H1 (cell line): Measurements from ENCODE around the gene CERS3. TPM values are rescaled to one million over a fixed set of nuclear protein-coding genes. Genes with fewer than 3 reads are reported as not detected.

Experiments
- CTCF ChIA-PET: fragments of 300-600 bp; sonication (Branson Sonifier 250); formaldehyde crosslinking; loops from one replicate; lab custom pipeline; 2021; ENCODE audit not compliant: partially characterized antibody; lab: Charles Lee
- POLR2A ChIA-PET: fragments of 300-600 bp; sonication (Branson Sonifier 250); formaldehyde crosslinking; loops from one replicate; lab custom pipeline; 2021; ENCODE audit warnings: inconsistent platforms; ENCODE audit not compliant: partially characterized antibody; lab: Charles Lee
- DNase-seq, 2 experiments: peaks; one replicate each; pipeline versions ENCODE4 v3.0.0 to v3.0.0-alpha.2; 2010 to 2022; ENCODE audit warnings: low spot score in 2 of 2, low read depth in 1 of 2, mixed read lengths in 1 of 2
- FAIRE-seq: peaks from 2 replicates; lab custom pipeline; 2011; peaks lifted over from hg19 to GRCh38; lab: Jason Lieb, UNC
- H2AFZ ChIP-seq: 2 replicates; pipeline ENCODE4 v1.8.1; 2012; ENCODE audit warnings: low read length, inconsistent platforms
- H2AK5ac ChIP-seq: 2 replicates; pipeline ENCODE4 v1.6.1; 2013; ENCODE audit warnings: low read depth, low read length
- H2BK120ac ChIP-seq: replicated peaks from 2 replicates; pipeline ENCODE3; 2013; ENCODE audit warnings: low read depth, low read length, inconsistent platforms
- H2BK12ac ChIP-seq: 2 replicates; pipeline ENCODE4 v1.6.1; 2013; ENCODE audit warnings: low read depth, low read length
- H2BK15ac ChIP-seq: 2 replicates; pipeline ENCODE4 v1.6.1; 2013; ENCODE audit warnings: low read length
- H2BK20ac ChIP-seq: 2 replicates; pipeline ENCODE4 v1.6.1; 2013; ENCODE audit warnings: low read length
- H2BK5ac ChIP-seq: 2 replicates; pipeline ENCODE4 v1.6.1; 2013; ENCODE audit warnings: low read depth, low read length
- H3K14ac ChIP-seq: 2 replicates; pipeline ENCODE4 v1.6.1; 2013; ENCODE audit warnings: inconsistent platforms; ENCODE audit not compliant: insufficient read length
- H3K18ac ChIP-seq: 2 replicates; pipeline ENCODE4 v1.6.1; 2013; ENCODE audit warnings: low read length; ENCODE audit errors: extremely low read depth
- H3K23ac ChIP-seq: 2 replicates; pipeline ENCODE4 v1.6.1; 2013; ENCODE audit warnings: inconsistent platforms; ENCODE audit not compliant: insufficient read length
- H3K23me2 ChIP-seq: 2 replicates; pipeline ENCODE4 v1.6.1; 2013; ENCODE audit warnings: low read depth, low read length
- H3K27ac ChIP-seq: 2 replicates; pipeline ENCODE4 v1.6.1; 2011; ENCODE audit warnings: low read depth, low read length, inconsistent platforms
- H3K27me3 ChIP-seq, 4 experiments: replicated peaks in 1 of 4; 1 replicate in 1 of 4; 2 replicates in 3 of 4; pipeline versions ENCODE4 v1.6.1 to v1.8.1; 2011 to 2013; ENCODE audit warnings: low read length in 3 of 4, mild to moderate bottlenecking in 3 of 4, inconsistent platforms in 2 of 4, mixed read lengths in 2 of 4, moderate library complexity in 1 of 4; ENCODE audit not compliant: control insufficient read depth in 3 of 4, insufficient read depth in 3 of 4; ENCODE audit errors: extremely low read depth in 1 of 4
- H3K36me3 ChIP-seq, 4 experiments: 2 replicates each; pipeline versions ENCODE4 v1.6.1 to v1.8.1; 2011 to 2013; ENCODE audit warnings: mild to moderate bottlenecking in 4 of 4, low read length in 3 of 4, moderate library complexity in 2 of 4, control low read depth in 1 of 4, inconsistent platforms in 1 of 4; ENCODE audit not compliant: insufficient read depth in 4 of 4, control insufficient read depth in 2 of 4
- H3K4ac ChIP-seq: replicated peaks from 2 replicates; pipeline ENCODE3; 2013; ENCODE audit warnings: low read length, low read depth, mixed read lengths, inconsistent platforms; ENCODE audit not compliant: insufficient read length
- H3K4me1 ChIP-seq, 4 experiments: replicated peaks in 1 of 4; 1 replicate in 1 of 4; 2 replicates in 3 of 4; pipeline versions ENCODE4 v1.6.1 to v1.8.1; 2011 to 2013; ENCODE audit warnings: low read length in 3 of 4, inconsistent platforms in 2 of 4, mixed read lengths in 1 of 4; ENCODE audit not compliant: insufficient read depth in 4 of 4, control insufficient read depth in 3 of 4
- H3K4me2 ChIP-seq, 2 experiments: 2 replicates each; pipeline versions ENCODE4 v1.6.1 to v1.8.1; 2011 to 2013; ENCODE audit warnings: low read depth in 2 of 2, low read length in 2 of 2, control low read depth in 1 of 2, inconsistent platforms in 1 of 2, mild to moderate bottlenecking in 1 of 2; ENCODE audit not compliant: insufficient read depth in 1 of 2
- H3K4me3 ChIP-seq, 4 experiments: fragments of 200-600, 300-600 bp in 1 of 4; sonication (generic), shearing (Covaris generic), sonication (Bioruptor Twin) in 1 of 4; 2 replicates each; pipeline versions ENCODE4 v1.5.1 to v1.8.1; 2011 to 2016; ENCODE audit warnings: low read length in 4 of 4, low read depth in 3 of 4, control low read depth in 2 of 4, inconsistent platforms in 2 of 4, mild to moderate bottlenecking in 2 of 4, mixed read lengths in 1 of 4, moderate library complexity in 1 of 4; ENCODE audit not compliant: insufficient read depth in 2 of 4; ENCODE audit errors: extremely low read depth in 1 of 4
- H3K56ac ChIP-seq: replicated peaks from 2 replicates; pipeline ENCODE3; 2013; ENCODE audit warnings: low read depth, mild to moderate bottlenecking, mixed read lengths, low read length, inconsistent platforms; ENCODE audit not compliant: insufficient read length
- H3K79me1 ChIP-seq: 2 replicates; pipeline ENCODE4 v1.6.1; 2013; ENCODE audit warnings: low read depth, low read length, control low read depth
- H3K79me2 ChIP-seq, 2 experiments: 2 replicates each; pipeline versions ENCODE4 v1.6.1 to v1.8.1; 2012 to 2013; ENCODE audit warnings: low read length in 2 of 2, mild to moderate bottlenecking in 2 of 2, inconsistent platforms in 1 of 2; ENCODE audit not compliant: insufficient read depth in 2 of 2, control insufficient read depth in 1 of 2
- H3K9ac ChIP-seq, 4 experiments: replicated peaks in 1 of 4; 1 replicate in 1 of 4; 2 replicates in 3 of 4; pipeline versions ENCODE4 v1.6.1 to v1.8.1; 2011 to 2013; ENCODE audit warnings: low read depth in 3 of 4, low read length in 3 of 4, control low read depth in 2 of 4, mild to moderate bottlenecking in 2 of 4, moderate library complexity in 2 of 4, inconsistent platforms in 1 of 4; ENCODE audit errors: extremely low read depth in 1 of 4
- H3K9me3 ChIP-seq, 2 experiments: 2 replicates each; pipeline versions ENCODE4 v1.6.1 to v1.8.1; 2012 to 2013; ENCODE audit warnings: mild to moderate bottlenecking in 2 of 2, moderate library complexity in 2 of 2, control low read depth in 1 of 2, inconsistent platforms in 1 of 2, low read depth in 1 of 2, low read length in 1 of 2, mixed read lengths in 1 of 2; ENCODE audit not compliant: insufficient read depth in 2 of 2
- H4K20me1 ChIP-seq, 2 experiments: replicated peaks in 1 of 2; 2 replicates each; pipeline versions ENCODE3 to v1.8.1; 2011 to 2013; ENCODE audit warnings: inconsistent platforms in 2 of 2, low read length in 2 of 2, mild to moderate bottlenecking in 1 of 2; ENCODE audit not compliant: insufficient read depth in 2 of 2, control insufficient read depth in 1 of 2
- H4K5ac ChIP-seq: 2 replicates; pipeline ENCODE4 v1.6.1; 2013; ENCODE audit warnings: low read length, low read depth, mixed read lengths, inconsistent platforms; ENCODE audit not compliant: insufficient read length
- H4K8ac ChIP-seq: 2 replicates; pipeline ENCODE4 v1.8.0; 2013; ENCODE audit warnings: mild to moderate bottlenecking, moderate library complexity, low read length, inconsistent platforms; ENCODE audit not compliant: insufficient read depth; ENCODE audit errors: extremely low read depth
- H4K91ac ChIP-seq: replicated peaks from 2 replicates; pipeline ENCODE3; 2013; ENCODE audit warnings: low read length, mixed read lengths, inconsistent platforms; ENCODE audit not compliant: insufficient read length
- ATF2 ChIP-seq: IDR thresholded peaks from 2 replicates; pipeline ENCODE4 v1.6.1; 2012; ENCODE audit warnings: low read length, inconsistent platforms
- CBX5 ChIP-seq: fragments of 300-800, 300-1000 bp; sonication (generic); IDR thresholded peaks from 2 replicates; pipeline ENCODE4 v1.7.1; 2016; ENCODE audit warnings: antibody characterized with exemption, low read length, low read depth
- CBX8 ChIP-seq: fragments of 300-800, 300-1000 bp; sonication (generic); IDR thresholded peaks from 2 replicates; pipeline ENCODE4 v1.7.1; 2016; ENCODE audit warnings: low read depth, low read length, borderline replicate concordance
- CHD2 ChIP-seq: IDR thresholded peaks from 2 replicates; pipeline ENCODE4 v1.6.1; 2012; ENCODE audit warnings: low read length, improper control_type of control experiment
- E2F6 ChIP-seq: IDR thresholded peaks from 2 replicates; pipeline ENCODE4 v1.6.1; 2012; ENCODE audit warnings: inconsistent platforms
- EP300 ChIP-seq, 2 experiments: IDR thresholded peaks; 1 replicate in 1 of 2; 2 replicates in 1 of 2; pipeline ENCODE4 v1.6.1; 2011 to 2012; ENCODE audit warnings: low read depth in 2 of 2, low read length in 2 of 2, mild to moderate bottlenecking in 2 of 2, borderline replicate concordance in 1 of 2, inconsistent platforms in 1 of 2, moderate library complexity in 1 of 2
- HDAC2 ChIP-seq, 2 experiments: fragments of 300-600 bp in 1 of 2; sonication (generic) in 1 of 2; IDR thresholded peaks; 2 replicates each; pipeline ENCODE4 v1.6.1; 2011 to 2012; ENCODE audit warnings: low read depth in 2 of 2, low read length in 2 of 2, mild to moderate bottlenecking in 2 of 2, moderate library complexity in 2 of 2, borderline replicate concordance in 1 of 2, inconsistent platforms in 1 of 2
- KDM1A ChIP-seq: fragments of 200-600, 300-600 bp; sonication (generic); IDR thresholded peaks from 2 replicates; pipeline ENCODE4 v1.7.1; 2016; ENCODE audit warnings: mild to moderate bottlenecking, low read length, borderline replicate concordance
- USF2 ChIP-seq: IDR thresholded peaks from 2 replicates; pipeline ENCODE4 v1.6.1; 2011; ENCODE audit warnings: low read length, improper control_type of control experiment
- WGBS, 2 experiments: shearing (Covaris generic) in 1 of 2; methylation state at CpG; one replicate each; pipeline versions ENCODE4 v1.1.6 to v1.1.7; 2013 to 2015; ENCODE audit warnings: low lambda C conversion rate in 2 of 2, mixed read lengths in 2 of 2, inconsistent platforms in 1 of 2, low coverage in 1 of 2, missing lambda C conversion rate in 1 of 2; ENCODE audit not compliant: insufficient replicate concordance in 2 of 2, insufficient coverage in 1 of 2, insufficient read length in 1 of 2; ENCODE audit errors: extremely low coverage in 1 of 2, missing lambda C conversion rate in 1 of 2; 5-methylcytosine and 5-hydroxymethylcytosine counted together
- polyA plus RNA-seq, 7 experiments: library from polyadenylated mRNA; depleted of rRNA in 3 of 7; stranded (reverse) in 5 of 7; unstranded in 2 of 7; fragments of >200 nt in 5 of 7; fragments of 200-250 nt in 2 of 7; gene quantifications; 1 replicate in 5 of 7; 2 replicates in 1 of 7; 4 replicates in 1 of 7; pipeline versions ENCODE4 v1.2.1 to v1.2.3, GENCODE V29; 2011 to 2013; ENCODE audit warnings: missing spikeins in 2 of 7, mixed read lengths in 2 of 7
- total RNA-seq: library from RNA; stranded (reverse); fragmentation: NEBNext Ultra II Directional; extraction: Animal tissue kit (Norgen Biotek cat#: 25700); gene quantifications from 2 replicates; pipeline ENCODE4 v1.2.1, GENCODE V29; 2021

The CERS3 gene
- total and polyA plus RNA-seq, 2 of the 8 experiments (the other 6 are each of a cell fraction or from before 2014, with no cell fraction given): 0.62 TPM; not detected in 1

GRCh38 chr15:100461049-100461448, 67.7 kb downstream of the CERS3 start:
- FAIRE-seq (no peak), DNase-seq (no peak)
- H3K23me2 ChIP-seq: no peaks in the 10 kb centered on the region
- H3K4me1 ChIP-seq: no peaks in the 10 kb centered on the region
- H3K79me2 ChIP-seq: no peaks in the 10 kb centered on the region
- no peak overlapping the region; a peak in 1 of 4 replicates for H3K4me2 ChIP-seq
- no peaks in the 10 kb centered on the region for H4K20me1 ChIP-seq
- H3K23ac ChIP-seq: no peak overlapping the region
- 0 out of 2 replicates have a peak overlapping the region, but pooled peaks have one; percentile 96 for H2BK20ac ChIP-seq
- peaks cover 35 to 41% of the 10 kb centered on the region in 2 experiments for H3K9me3 ChIP-seq
- no peak overlapping the region for H3K27ac ChIP-seq
- H4K91ac ChIP-seq: no peak overlapping the region
- ChIA-PET POLR2A (interaction anchor here (0.7 kb wide), 1 partner anchor 302 kb away, joined by 3 read pairs; no protein-coding TSS in a partner anchor), CTCF (no interaction called here)
- H3K9ac ChIP-seq: no peak overlapping the region
- no peak overlapping the region; the same call in 1 of the 2 replicates for H2BK5ac ChIP-seq
- H3K36me3 ChIP-seq: no peaks in the 10 kb centered on the region
- no peak overlapping the region for H3K56ac ChIP-seq
- H3K27me3 ChIP-seq: no peaks in the 10 kb centered on the region
- no peak overlapping the region for H3K14ac ChIP-seq
- no peak overlapping the region for H3K4me3 ChIP-seq
- no peaks in the 10 kb centered on the region for H3K79me1 ChIP-seq
- 40% methylated on average over 2 of the region's 2 CpGs; no CpG with 5 or more reads in 1 of the 2 experiments for WGBS, 2 experiments
- no peak overlapping the region for H2BK15ac ChIP-seq
- H2AFZ ChIP-seq: no peak overlapping the region
- H3K18ac ChIP-seq: no peak overlapping the region
- H2AK5ac ChIP-seq: no peak overlapping the region
- no peak overlapping the region for H4K8ac ChIP-seq
- no peak overlapping the region for H2BK120ac ChIP-seq
- peak overlapping the region; percentile 6; the same call in 1 of the 2 replicates for H2BK12ac ChIP-seq
- no peak overlapping the region for H4K5ac ChIP-seq
- H3K4ac ChIP-seq: no peak overlapping the region
- TF ChIP-seq HDAC2 (IDR thresholded peaks at IDR 0.05; ENCODE audit: borderline replicate concordance in 1 of 2, low read depth in 2 of 2, low read length in 2 of 2) (no peak), EP300 (IDR thresholded peaks at IDR 0.05; ENCODE audit: borderline replicate concordance in 1 of 2, low read depth in 2 of 2, low read length in 2 of 2) (no peak), CBX8 (no peak), USF2 (no peak), KDM1A (no peak), CHD2 (no peak), E2F6 (no peak), CBX5 (no peak), ATF2 (no peak)
